HG03108 (cell line): Measurements from ENCODE around the gene SCN5A.

ENCODE experiments used
- ATAC-seq: cut with Tn5 transposase; IDR thresholded peaks from one replicate; pipeline ENCODE4 v1.9.1; 2021; ENCODE audit warnings: moderate library complexity; ENCODE audit not compliant: unreplicated experiment

Gene SCN5A

DNA sequence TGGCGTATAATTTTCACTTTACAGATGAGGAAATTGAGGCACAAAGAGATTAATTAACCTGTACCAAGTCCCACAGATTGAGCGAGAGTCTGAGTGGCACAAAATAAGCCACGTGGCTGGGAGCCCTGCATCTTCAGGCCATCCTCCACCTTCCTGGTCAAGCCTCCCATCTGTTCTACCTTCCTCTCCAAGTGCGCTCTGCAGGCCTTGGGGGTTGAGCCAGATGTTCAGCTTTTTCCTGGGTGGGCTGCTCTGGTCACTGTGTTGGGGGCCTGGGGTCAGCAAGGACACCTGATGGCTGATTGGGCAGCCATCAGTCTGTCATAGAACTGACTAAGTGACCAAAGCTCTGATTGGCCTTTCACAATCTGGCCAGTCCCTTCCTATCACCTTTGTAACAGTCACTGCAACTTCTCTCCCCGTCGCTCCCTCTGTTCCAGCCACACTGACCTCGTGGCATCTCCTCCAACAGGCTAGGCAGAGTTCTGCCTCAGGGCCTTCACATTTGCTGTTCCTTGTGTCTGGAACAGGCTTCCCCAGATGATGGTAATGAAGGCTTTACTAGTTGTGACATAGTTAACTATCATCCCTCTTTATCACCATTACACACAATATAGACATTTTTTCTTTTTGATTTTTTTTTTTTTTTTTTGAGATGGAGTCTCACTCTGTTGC is 46.8 kb downstream of the SCN5A start:
- ATAC-seq: no peak

GRCh38 chr3:38601956-38602550 is 47.4 kb downstream of the SCN5A start:
- no peak for ATAC-seq

DNA sequence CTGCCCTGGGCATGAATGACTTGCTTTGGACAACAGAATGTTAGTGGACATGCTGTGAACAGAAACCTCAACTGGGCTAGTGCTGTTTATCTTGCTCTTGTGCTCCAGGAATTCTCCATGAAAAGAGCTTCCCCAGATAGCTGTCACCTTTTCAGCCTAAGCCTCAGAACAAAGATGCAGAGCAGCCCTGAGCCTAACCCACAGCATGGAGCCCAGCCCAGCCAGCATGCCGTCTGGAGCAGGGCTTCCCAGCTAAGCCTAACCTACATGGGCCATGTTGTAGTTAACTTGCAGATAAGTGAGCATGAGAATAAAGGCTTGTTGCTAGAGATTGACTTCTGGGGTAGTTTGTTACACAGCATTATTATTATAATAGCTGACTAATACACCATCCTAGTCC is 48.9 kb downstream of the SCN5A start:
- ATAC-seq: no peak

DNA sequence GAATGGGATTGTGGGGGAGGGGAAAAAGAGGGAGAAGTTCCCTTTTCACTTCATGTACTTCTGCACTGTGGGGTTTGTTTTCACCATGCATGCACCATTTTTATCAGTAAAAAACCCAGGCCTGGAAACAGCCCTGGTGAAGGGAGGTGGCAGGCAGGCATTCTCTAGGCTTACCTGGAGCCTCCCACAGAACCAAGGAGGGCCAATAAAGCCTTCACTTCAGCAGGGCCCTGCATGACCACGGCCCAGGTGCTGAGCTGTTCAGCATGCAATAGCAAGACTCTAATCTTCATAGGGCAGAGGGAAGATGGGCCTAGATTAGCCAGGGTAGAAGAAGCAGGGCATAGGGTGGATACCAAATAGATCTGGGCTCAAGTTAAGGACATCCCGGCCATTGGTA is 49.6 kb downstream of the SCN5A start:
- ATAC-seq: no peak

DNA sequence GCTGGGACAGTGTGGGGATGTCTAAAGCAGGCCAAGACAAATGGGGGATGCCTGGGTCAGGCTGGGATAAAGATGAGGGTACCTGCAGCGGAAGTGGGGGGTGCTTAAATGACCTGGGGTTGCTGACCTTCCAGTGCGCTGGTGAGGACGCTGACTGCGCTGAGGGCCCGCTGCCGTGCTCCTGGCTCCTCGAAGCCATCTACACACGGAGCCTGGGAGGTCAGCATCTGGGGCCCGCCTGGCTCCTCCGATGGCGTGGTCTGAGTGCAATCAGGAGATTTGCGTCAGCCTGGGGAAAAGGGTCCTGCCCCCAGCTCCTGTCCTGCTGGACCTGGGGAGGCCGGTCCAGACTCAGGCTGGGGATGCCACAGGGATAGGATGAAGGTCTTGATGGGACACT is 50.7 kb downstream of the SCN5A start:
- ATAC-seq: no peak

DNA sequence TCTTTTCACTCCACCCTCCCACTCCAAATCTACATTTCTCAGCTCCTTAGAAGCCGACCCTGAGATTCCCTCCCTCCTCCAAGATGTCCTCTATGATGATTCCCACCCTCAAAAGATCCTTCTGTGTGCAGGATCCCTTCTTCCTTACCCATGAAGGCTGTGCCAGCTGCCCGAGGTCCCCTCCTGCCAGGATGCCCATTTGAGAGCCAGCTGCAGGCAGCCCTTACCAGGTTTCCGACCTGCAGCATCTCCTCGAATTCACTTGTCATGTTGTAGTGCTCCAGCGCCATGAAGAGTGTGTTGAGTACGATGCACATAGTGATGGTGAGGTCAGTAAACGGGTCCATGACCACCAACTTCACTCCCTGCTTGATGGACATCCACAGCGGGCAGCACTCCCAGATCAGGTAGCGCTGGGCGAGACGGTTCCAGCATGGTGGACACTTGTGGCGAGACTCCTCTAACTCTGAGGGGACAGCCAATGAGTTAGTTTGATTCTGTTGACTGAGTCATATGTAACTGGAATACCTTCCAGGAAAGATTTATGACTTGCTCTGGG is 51.9 kb downstream of the SCN5A start:
- ATAC-seq: no peak

- ATAC-seq: no peak
Measured at GRCh38 chr3:38595393-38595792, 54.1 kb downstream of the SCN5A start.

- ATAC-seq: no peak
Measured at GRCh38 chr3:38590521-38590920, 59.0 kb downstream of the SCN5A start.

GRCh38 chr3:38588995-38589937 is 60.2 kb downstream of the SCN5A start:
- ATAC-seq: no peak

DNA sequence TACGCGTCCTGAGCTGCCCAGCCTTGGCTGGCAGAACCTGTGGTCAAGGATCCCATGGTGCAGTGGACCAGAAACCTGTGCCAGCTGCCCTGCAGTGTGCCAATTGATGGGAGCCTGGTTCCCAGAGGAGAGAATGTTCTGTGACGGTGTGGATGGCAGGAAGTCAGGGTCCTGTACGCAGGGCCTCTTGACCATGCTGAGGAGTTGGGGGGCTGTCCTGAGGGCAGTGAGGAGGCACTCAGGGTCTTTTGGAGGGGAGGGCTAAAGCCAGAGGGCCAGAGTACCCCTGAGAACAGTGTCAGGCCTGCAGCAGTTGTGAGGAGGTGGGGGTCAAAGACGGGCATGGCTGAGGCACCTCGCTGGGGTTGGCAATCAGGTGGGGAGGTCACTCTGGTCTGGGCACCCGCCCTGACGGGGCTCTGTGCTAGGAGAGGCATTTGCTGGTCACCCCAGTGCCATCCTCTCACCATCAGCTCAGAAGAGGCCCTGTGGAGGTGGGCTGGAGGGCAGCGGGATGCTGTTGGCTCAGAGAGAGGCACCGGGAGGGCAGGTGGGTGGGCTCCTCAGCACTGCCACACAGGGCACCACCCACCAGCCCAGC is 61.0 kb downstream of the SCN5A start:
- ATAC-seq: no peak

DNA sequence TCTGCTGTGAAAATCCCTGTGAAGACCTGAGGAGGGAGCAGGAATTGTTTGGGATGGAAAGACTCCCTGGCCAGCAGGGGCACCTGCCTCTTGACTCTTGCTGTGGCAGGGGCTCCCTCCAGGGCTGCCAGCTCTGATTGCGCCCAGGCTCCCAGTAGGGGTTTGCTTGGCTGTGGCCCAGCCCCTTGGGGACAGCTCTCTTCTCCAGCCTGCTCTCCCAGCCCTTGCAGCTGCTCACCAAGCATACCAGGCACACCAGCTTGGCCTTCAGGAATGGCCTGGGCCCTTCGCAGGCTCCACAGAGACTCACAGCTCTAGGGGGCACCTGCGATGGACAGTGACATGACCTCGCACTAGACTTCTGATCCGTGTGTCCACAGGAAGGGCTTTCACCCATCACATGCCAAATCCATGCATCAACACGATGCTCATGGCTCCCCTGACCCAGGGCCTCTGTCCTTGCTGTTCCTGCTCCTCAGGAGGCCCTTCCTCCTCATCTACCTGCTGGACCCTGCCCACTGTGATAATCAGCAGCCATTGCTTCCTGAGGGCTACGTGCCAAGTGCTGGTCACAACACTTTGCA is 61.8 kb downstream of the SCN5A start:
- ATAC-seq: no peak

DNA sequence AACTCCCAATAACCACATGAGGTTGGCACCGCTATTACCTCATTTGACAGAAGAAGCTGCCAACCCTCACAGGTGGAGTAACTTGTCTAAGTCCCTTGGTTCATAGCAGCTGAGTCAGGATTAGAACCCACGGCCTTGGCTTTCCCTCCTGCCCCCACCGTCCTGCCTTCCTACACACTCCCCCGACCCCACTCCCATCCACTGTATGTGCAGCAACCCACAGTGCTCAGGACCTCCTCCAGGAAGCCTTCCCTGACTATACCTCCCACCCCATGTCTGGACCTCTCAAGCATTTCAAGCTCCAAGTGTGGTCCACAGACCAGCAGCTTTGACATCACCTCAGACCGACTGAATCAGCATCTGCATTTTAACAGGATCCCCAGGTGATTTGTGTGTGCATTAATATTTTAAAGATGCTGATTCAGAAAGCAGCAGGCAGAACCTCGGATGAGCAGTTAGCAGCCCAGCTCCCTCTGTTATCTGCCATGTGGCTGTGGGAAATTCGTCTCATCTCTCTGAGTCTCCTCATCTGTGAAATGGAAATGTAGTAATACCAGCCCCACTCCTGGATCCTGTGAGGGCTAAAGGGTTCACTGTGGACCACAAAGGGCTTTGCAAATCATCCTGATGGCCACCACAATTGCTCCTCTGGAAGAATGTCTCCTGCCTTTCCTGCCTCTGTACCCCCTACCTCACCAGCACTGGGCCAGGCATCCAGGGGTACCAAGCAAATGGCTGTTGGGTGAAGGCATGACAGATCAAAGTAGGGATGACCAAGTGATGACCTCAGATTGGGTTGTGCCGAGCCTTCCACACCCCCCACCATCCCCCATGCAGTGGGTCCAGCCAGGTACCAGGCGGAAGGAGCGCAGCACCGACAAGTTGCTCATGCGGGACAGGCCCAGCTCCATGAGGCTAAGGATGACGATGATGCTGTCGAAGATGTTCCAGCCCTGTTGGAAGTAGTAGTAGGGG is 62.7 kb downstream of the SCN5A start:
- no peak for ATAC-seq

DNA sequence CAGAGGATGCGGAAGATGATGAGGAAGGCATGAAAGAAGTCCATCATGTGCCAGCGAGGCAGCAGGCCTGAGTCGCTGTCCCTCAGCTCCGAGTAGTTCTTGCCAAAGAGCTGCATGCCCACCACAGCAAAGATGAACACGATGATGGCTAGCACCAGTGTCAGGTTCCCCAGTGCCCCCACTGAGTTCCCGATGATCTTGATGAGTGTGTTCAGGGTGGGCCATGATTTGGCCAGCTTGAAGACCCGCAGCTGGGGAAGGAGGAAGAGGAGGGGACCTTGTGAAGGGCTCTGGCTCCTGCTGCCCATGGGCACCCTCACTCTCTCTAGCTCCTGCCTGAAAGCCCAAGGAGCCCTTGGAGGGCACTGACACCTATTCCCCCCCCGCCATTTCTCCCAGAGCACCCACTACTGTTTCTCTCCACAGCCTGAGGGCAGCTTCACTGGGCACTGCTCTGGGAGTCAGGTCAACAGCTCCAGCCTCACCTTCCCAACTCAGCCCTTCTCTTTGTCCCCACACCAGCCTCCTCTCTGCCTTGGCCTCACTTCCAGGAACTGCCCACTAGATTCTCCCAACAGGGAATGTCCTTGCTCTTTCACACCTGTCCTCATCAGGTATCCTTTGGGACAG is 63.6 kb downstream of the SCN5A start:
- ATAC-seq: no peak

- ATAC-seq: no peak
Measured at GRCh38 chr3:38583688-38584087, 65.8 kb downstream of the SCN5A start.

DNA sequence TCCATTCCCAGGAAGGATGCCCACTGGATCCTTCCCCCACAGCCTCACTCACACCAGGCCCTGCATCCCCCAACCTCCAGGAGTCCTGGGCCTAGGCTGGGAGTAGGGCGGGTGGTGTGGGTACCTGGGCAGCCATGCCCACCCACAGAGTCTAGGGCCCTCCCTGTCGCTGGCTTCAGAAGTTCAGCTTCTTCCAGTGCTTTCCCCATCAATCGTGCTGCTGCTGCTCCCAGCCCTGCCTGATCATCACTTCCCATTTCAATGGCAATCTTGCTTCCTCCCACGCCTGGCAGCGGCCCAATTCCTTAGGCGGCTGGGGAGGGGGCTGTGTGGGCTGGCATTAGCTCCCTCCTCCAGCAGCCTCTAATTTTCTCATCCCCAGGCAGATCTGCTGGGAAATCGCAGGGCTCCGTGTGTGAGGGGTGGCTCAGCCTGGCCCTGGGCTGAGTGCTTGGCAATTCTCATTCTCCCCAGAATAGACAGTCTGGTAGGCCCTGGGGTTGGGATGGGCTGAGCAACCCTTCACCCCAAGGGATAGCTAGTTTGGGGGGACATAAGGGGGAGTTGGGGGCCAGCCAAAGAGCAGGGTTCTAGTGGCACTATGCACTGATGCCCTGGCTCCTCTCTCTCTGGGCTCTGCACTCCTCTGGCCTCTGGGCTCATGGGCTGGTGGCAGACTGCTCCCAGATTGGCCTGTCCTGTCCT is 66.4 kb downstream of the SCN5A start:
- ATAC-seq: no peak

DNA sequence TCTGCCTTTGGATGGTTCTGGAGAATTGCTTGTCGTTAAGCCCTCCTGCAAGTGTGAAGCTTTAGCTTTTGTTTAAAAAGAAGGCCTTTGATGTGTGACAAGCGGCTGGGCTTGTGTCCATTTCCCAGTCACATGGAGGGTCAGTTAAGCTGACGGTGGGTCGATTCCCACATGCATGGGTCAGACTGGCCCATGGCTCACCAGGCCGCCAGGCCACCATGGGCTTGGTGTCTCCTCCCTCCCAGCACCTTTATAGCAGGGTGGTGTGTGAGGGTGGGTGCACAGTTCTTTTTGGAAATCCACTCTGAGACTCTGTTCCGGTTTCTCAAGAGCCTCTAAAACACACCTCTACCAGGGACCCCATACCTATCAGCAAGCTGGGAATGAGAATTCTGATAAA is 67.2 kb downstream of the SCN5A start:
- no peak for ATAC-seq

DNA sequence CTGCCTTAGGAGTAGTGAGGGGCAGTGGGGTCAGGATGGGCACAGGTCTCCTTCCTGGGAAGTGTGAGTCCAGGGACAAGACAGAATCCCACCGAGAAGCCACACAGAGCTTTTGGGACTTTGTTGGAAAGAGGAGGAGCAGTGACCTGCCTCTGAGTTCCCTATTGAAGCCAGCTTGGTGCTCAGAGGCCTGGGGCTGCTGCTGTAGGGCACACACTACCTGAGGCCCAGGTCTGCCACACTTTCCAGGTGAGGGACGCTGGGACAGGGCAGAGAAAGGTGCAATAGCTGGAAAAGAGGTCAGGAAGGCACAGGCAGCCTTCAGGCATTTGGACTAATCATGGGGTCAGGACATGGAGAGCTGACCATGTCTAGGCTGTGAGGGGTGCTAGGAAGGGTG is 67.7 kb downstream of the SCN5A start:
- no peak for ATAC-seq
